NB4 (cell line): Measurements from ENCODE around the gene PVALB.

Source experiments
- DNase-seq: peaks from one replicate; pipeline ENCODE4 v3.0.0; 2010; ENCODE audit warnings: low read depth
- H3K4me3 ChIP-seq: one replicate; pipeline ENCODE4 v1.5.1; 2011; ENCODE audit warnings: mild to moderate bottlenecking, low read depth, low read length, moderate library complexity
- CTCF ChIP-seq: IDR thresholded peaks from one replicate; pipeline ENCODE4 v1.5.1; 2012; ENCODE audit warnings: low read depth, low read length
- MYC ChIP-seq: IDR thresholded peaks from 2 replicates; pipeline ENCODE4 v1.6.1; 2011; ENCODE audit warnings: low read depth, low read length
- POLR2A ChIP-seq: IDR thresholded peaks from 2 replicates; pipeline ENCODE4 v1.6.1; 2011; ENCODE audit warnings: mild to moderate bottlenecking; ENCODE audit not compliant: insufficient read length; ENCODE audit errors: extremely low read depth
- TF ChIP-seq, protein P1 (sequence below): IDR thresholded peaks from 2 replicates; pipeline ENCODE4 v1.6.1; 2011; ENCODE audit warnings: low read depth, low read length

Gene PVALB

DNA sequence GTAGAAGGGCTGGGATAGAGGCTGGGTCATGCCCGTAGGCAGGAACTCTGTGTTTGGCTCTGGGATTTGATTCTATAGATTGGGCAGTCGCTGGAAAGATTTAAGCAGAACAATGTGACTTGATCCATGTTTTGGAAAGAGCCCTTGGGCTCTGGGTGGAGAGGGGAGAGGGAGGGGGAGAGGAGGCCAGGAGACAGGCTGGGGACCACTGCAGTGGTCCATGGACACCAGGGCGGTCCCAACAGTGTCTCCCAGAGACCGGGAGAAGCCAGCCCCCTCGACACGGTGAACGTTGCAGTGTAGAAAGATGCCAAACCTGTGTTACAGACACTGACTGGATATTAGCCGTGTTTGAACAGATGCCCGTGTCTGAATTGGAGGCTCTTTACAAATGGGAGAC is 19.5 kb downstream of the PVALB start:
- TF ChIP-seq POLR2A: no peak
- TF ChIP-seq, protein P1, sequence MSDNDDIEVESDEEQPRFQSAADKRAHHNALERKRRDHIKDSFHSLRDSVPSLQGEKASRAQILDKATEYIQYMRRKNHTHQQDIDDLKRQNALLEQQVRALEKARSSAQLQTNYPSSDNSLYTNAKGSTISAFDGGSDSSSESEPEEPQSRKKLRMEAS: no peak
- no peak for DNase-seq
- H3K4me3 ChIP-seq: no peak overlapping the region

GRCh38 chr22:36796552-36797175 is 20.2 kb downstream of the PVALB start:
- H3K4me3 ChIP-seq: no peak overlapping the region
- no peak for DNase-seq
- TF ChIP-seq, protein P1: no peak
- TF ChIP-seq CTCF: no peak
- TF ChIP-seq MYC: no peak
- TF ChIP-seq POLR2A: no peak

DNA sequence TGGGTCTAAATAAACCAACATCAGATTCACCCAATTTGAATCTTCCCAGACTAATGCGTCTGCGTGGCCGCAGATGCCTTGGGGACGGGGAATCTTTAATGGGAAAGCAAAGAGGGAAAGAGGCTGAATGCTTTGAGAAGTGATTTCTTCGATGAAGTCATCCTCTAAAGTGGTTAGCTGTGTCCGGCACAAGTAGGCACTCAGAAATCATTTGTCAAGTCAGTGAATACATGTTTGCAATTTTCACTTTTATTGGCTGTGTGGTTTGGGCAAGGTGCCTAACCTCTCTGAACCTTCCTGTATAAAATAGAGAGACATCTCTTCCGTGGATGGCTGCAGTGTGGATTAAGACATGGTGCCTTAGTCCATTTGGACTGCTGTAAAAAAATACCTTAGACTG is 21.2 kb downstream of the PVALB start:
- H3K4me3 ChIP-seq: no peak overlapping the region
- DNase-seq: no peak
- TF ChIP-seq MYC (no peak), POLR2A (no peak), CTCF (no peak)
- TF ChIP-seq, protein P1: no peak

GRCh38 chr22:36790648-36791047 is 26.2 kb downstream of the PVALB start:
- TF ChIP-seq POLR2A (no peak), CTCF (no peak)
- TF ChIP-seq, protein P1: no peak
- DNase-seq: no peak
- H3K4me3 ChIP-seq: no peak overlapping the region

DNA sequence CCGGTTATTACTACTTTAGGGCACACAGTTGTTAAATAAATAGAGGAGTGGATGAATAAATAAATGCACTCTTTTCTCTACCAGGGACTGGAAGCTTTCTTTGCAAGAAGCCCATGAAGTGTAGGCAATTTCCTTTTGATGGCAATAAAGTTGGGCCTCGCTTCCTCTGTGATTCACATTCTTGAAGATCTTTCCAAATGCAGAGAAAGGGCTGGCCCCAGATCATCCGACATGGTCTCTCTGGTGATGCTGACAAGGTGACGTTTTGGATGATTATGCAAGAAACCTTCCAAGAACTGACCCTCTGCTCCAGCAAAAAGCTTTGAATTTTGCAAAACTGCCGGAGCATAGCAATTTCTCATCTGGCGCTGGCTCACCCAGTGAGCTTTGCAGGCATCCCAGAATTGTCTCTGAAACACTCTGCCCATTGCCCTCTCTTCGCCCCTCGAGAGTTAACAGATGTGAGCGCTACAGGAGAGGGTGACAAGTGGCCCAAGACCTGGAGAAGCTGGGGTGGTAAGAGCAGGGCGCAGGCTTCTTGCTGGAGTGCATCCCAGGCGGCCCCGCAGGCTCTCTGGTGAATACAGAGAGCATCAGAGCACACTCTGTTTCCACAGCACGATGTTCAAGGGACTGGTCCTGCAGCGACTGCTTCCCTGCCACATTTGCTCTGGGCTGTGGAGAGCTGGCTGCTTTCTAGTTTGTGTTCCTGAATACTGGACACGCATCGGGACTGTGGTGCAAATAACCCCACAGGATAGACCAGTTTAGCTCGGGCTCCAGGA is 29.4 kb downstream of the PVALB start:
- DNase-seq: no peak
- H3K4me3 ChIP-seq: no peak overlapping the region
- TF ChIP-seq CTCF (no peak), POLR2A (no peak), MYC (no peak)
- TF ChIP-seq, protein P1: no peak

- no peak overlapping the region for H3K4me3 ChIP-seq
- no peak for DNase-seq
- no peak for TF ChIP-seq MYC
- TF ChIP-seq, protein P1: no peak
- no peak for TF ChIP-seq CTCF
- no peak for TF ChIP-seq POLR2A
These were observed 33.1 kb downstream of the PVALB start for GRCh38 chr22:36783743-36784142.
